ENCODE measurements around the gene PI16. TPM values are rescaled to one million over a fixed set of nuclear protein-coding genes. Genes with fewer than 3 reads are reported as not detected.

Gene PI16
- total and polyA plus RNA-seq, 2 experiments from 2014 or later, result 0.50 TPM; not detected in 1

DNA sequence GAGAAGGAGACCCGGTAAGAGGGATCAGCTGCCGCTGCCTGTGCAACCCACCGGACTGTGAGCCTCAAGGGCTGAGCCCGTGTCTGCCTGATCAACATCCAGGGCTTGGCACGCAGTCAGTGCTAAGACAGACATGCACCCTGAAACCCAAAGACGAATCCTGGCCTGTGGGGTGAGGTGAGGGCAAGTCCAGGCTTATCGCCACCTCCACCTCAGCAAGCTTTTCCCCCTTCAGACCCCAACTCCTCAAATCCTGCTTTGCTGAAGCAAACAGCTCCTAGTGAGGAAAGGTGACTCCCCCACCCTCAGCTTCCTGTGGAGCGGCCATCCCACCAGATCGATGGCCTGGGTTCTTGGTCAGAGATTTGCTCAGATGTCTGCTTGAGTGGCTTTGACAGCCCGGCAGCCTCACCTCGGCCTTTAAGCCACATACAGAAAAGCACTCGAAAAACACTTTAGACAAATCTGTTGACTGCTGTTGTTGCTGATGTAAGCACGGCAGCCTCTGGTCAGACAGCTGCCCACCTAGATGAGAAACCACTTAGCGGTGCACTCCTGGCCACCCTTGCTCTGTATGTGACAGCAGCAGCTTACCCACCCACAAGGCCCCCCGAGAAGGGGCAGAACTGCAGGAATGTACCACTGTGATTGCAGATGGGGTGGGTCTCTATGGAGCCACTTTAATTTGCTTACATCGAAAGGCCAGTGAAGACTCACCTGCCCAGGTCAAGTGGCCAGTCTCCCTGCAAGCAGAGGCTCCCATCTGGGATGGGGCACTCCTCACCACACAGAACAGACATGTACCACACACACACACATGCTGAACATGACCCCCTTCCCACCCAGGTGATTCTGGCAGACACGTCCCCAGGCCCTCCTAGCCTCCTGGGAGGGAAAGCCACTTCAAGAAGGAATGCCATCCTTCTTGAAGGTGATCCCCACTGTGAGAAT is 16.6 kb downstream of the PI16 start:
- H3K36me3 Mint-ChIP-seq (ENCODE audit: low read depth), result peaks cover 91% of the 10 kb centered on the region
- H3K27ac Mint-ChIP-seq, result peak overlapping the region; percentile 62
- no peaks in the 10 kb centered on the region; the same call in 1 of the 2 replicates for H3F3A ChIP-seq (replicated peaks; ENCODE audit: low read depth)
- no peak overlapping the region for H2AFZ ChIP-seq
- no peaks in the 10 kb centered on the region for H3K79me2 ChIP-seq (replicated peaks; ENCODE audit: insufficient read depth)
- no peaks in the 10 kb centered on the region for H3K4me1 ChIP-seq (ENCODE audit: insufficient read depth)
- peaks cover 3% of the 10 kb centered on the region; the same call in 1 of the 2 replicates for H4K20me1 ChIP-seq (replicated peaks; ENCODE audit: insufficient read depth)
- no peak overlapping the region for H3K4me3 Mint-ChIP-seq
- H3K27ac ChIP-seq (ENCODE audit: low read depth), result 0 out of 2 replicates have a peak overlapping the region, but pooled peaks have one; percentile 19
- ATAC-seq (no peak), DNase-seq (ENCODE audit: low spot score) (no peak)
- H3K4me2 ChIP-seq, result no peak overlapping the region
- H3K27me3 ChIP-seq (ENCODE audit: insufficient read depth), result no peaks in the 10 kb centered on the region
- TF ChIP-seq STAT1 (IDR thresholded peaks at IDR 0.05; ENCODE audit: unreplicated experiment) (no peak), EZH2phosphoT487 (IDR thresholded peaks at IDR 0.05; ENCODE audit: unreplicated experiment) (no peak)
- TF ChIP-seq, protein P1, sequence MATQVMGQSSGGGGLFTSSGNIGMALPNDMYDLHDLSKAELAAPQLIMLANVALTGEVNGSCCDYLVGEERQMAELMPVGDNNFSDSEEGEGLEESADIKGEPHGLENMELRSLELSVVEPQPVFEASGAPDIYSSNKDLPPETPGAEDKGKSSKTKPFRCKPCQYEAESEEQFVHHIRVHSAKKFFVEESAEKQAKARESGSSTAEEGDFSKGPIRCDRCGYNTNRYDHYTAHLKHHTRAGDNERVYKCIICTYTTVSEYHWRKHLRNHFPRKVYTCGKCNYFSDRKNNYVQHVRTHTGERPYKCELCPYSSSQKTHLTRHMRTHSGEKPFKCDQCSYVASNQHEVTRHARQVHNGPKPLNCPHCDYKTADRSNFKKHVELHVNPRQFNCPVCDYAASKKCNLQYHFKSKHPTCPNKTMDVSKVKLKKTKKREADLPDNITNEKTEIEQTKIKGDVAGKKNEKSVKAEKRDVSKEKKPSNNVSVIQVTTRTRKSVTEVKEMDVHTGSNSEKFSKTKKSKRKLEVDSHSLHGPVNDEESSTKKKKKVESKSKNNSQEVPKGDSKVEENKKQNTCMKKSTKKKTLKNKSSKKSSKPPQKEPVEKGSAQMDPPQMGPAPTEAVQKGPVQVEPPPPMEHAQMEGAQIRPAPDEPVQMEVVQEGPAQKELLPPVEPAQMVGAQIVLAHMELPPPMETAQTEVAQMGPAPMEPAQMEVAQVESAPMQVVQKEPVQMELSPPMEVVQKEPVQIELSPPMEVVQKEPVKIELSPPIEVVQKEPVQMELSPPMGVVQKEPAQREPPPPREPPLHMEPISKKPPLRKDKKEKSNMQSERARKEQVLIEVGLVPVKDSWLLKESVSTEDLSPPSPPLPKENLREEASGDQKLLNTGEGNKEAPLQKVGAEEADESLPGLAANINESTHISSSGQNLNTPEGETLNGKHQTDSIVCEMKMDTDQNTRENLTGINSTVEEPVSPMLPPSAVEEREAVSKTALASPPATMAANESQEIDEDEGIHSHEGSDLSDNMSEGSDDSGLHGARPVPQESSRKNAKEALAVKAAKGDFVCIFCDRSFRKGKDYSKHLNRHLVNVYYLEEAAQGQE (IDR thresholded peaks at IDR 0.05; ENCODE audit: unreplicated experiment), result no peak
- TF ChIP-seq, protein P2, sequence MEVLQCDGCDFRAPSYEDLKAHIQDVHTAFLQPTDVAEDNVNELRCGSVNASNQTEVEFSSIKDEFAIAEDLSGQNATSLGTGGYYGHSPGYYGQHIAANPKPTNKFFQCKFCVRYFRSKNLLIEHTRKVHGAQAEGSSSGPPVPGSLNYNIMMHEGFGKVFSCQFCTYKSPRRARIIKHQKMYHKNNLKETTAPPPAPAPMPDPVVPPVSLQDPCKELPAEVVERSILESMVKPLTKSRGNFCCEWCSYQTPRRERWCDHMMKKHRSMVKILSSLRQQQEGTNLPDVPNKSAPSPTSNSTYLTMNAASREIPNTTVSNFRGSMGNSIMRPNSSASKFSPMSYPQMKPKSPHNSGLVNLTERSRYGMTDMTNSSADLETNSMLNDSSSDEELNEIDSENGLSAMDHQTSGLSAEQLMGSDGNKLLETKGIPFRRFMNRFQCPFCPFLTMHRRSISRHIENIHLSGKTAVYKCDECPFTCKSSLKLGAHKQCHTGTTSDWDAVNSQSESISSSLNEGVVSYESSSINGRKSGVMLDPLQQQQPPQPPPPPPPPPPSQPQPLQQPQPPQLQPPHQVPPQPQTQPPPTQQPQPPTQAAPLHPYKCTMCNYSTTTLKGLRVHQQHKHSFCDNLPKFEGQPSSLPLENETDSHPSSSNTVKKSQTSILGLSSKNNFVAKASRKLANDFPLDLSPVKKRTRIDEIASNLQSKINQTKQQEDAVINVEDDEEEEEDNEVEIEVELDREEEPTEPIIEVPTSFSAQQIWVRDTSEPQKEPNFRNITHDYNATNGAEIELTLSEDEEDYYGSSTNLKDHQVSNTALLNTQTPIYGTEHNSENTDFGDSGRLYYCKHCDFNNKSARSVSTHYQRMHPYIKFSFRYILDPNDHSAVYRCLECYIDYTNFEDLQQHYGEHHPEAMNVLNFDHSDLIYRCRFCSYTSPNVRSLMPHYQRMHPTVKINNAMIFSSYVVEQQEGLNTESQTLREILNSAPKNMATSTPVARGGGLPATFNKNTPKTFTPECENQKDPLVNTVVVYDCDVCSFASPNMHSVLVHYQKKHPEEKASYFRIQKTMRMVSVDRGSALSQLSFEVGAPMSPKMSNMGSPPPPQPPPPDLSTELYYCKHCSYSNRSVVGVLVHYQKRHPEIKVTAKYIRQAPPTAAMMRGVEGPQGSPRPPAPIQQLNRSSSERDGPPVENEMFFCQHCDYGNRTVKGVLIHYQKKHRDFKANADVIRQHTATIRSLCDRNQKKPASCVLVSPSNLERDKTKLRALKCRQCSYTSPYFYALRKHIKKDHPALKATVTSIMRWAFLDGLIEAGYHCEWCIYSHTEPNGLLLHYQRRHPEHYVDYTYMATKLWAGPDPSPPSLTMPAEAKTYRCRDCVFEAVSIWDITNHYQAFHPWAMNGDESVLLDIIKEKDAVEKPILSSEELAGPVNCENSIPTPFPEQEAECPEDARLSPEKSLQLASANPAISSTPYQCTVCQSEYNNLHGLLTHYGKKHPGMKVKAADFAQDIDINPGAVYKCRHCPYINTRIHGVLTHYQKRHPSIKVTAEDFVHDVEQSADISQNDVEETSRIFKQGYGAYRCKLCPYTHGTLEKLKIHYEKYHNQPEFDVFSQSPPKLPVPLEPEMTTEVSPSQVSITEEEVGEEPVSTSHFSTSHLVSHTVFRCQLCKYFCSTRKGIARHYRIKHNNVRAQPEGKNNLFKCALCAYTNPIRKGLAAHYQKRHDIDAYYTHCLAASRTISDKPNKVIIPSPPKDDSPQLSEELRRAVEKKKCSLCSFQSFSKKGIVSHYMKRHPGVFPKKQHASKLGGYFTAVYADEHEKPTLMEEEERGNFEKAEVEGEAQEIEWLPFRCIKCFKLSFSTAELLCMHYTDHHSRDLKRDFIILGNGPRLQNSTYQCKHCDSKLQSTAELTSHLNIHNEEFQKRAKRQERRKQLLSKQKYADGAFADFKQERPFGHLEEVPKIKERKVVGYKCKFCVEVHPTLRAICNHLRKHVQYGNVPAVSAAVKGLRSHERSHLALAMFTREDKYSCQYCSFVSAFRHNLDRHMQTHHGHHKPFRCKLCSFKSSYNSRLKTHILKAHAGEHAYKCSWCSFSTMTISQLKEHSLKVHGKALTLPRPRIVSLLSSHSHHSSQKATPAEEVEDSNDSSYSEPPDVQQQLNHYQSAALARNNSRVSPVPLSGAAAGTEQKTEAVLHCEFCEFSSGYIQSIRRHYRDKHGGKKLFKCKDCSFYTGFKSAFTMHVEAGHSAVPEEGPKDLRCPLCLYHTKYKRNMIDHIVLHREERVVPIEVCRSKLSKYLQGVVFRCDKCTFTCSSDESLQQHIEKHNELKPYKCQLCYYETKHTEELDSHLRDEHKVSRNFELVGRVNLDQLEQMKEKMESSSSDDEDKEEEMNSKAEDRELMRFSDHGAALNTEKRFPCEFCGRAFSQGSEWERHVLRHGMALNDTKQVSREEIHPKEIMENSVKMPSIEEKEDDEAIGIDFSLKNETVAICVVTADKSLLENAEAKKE (CRISPR knock-in tag; IDR thresholded peaks at IDR 0.05), result no peak
- TF ChIP-seq, protein P3, sequence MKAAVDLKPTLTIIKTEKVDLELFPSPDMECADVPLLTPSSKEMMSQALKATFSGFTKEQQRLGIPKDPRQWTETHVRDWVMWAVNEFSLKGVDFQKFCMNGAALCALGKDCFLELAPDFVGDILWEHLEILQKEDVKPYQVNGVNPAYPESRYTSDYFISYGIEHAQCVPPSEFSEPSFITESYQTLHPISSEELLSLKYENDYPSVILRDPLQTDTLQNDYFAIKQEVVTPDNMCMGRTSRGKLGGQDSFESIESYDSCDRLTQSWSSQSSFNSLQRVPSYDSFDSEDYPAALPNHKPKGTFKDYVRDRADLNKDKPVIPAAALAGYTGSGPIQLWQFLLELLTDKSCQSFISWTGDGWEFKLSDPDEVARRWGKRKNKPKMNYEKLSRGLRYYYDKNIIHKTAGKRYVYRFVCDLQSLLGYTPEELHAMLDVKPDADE (IDR thresholded peaks at IDR 0.05), result no peak
- H3K9me3 Mint-ChIP-seq, result no peaks in the 10 kb centered on the region
- peaks cover 52% of the 10 kb centered on the region for H3K36me3 ChIP-seq (ENCODE audit: insufficient read depth)
- H3K4me1 Mint-ChIP-seq, result no peaks in the 10 kb centered on the region
- no peaks in the 10 kb centered on the region for H3K9me2 ChIP-seq (ENCODE audit: insufficient read depth)
- peaks cover 2% of the 10 kb centered on the region for H3K27me3 Mint-ChIP-seq (ENCODE audit: insufficient read depth, low read depth, poor library complexity)
- no peak overlapping the region for H3K4me3 ChIP-seq

Data from GM23338 (cell line).